Body of pancreas (tissue), 4 donors: ENCODE measurements around the gene CCDC91.

Experiments used
- CTCF ChIP-seq, 7 experiments: fragments of 450-650 bp in 4 of 7; fragments of 200-600 bp in 3 of 7; sonication (generic) in 3 of 7; IDR thresholded peaks; one replicate each; pipeline ENCODE4 v1.5.1; 2016 to 2019; ENCODE audit warnings: antibody characterized with exemption in 7 of 7
- POLR2A ChIP-seq, 3 donors: fragments of 450-650 bp; IDR thresholded peaks; one replicate each; pipeline ENCODE4 v1.6.1; 2016; ENCODE audit warnings: antibody characterized with exemption in 3 of 3, mild to moderate bottlenecking in 2 of 3

DNA sequence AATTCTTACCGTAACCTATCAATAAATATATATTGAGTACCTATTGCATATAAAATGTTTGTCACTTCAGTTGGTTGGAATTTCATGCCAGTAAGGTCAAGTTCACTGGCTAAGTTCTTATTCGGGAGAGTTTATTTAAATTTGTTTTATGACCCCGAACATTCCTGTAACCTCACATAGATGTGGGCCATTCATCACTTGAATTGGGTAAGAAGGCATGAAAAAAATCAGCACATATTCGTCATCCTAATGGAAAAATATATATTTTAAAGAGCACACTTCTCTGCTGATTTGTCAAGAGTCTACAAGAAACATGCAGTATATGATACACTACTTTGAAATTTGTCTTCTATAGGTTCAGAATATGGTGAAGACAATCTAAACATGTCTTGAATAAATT, 263.4 kb downstream of the CCDC91 start:
- TF ChIP-seq CTCF (IDR thresholded peaks at IDR 0.05) (no peak), POLR2A (IDR thresholded peaks at IDR 0.05) (no peak)
